ENCODE data around the gene MIOX. TPM values are rescaled to one million over a fixed set of nuclear protein-coding genes. Genes with fewer than 3 reads are reported as not detected.

MIOX gene
- total and polyA plus RNA-seq, 9 of the 15 experiments (the other 6 are each of a cell fraction or from before 2014, with no cell fraction given): 0.08 TPM; not detected in 8

DNA sequence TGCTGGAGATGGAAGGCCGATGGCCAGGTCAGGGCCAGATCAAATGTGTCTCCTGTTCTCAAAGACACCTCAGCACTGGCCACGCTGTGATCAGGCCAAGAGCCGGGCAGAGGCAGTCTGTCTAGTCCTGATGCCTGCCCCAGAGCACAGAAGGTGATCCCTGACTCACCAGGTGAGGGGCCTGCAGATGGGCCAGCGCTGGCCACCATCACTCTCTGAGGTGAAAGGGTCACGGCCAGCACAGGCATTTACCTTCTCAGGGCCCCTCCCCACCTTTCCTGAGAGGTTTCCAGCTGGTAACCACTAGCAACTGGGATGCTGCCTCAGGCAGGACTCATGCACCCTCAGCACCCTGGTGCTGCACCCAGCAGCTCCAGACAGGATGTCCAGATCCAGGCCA is 14.7 kb upstream of the MIOX start:
- 77% methylated on average over 2 of the region's 5 CpGs for WGBS (ENCODE audit: insufficient coverage, low coverage, missing lambda C conversion rate)
- BruUV-seq (replicated peaks): no TSS peak
- FAIRE-seq (no peak), ATAC-seq (no peak), DNase-seq (ENCODE audit: extremely low read depth in 1 of 4, low spot score in 3 of 4) (no peak)
- H3K9me1 ChIP-seq (ENCODE audit: control insufficient read depth, insufficient read depth, low read length): peaks cover 8% of the 10 kb centered on the region
- H3K9me3 ChIP-seq (replicated peaks; ENCODE audit: control insufficient read depth, insufficient read depth, low read depth, low read length): no peaks in the 10 kb centered on the region
- H3K4me1 ChIP-seq (replicated peaks in 1 of 2; ENCODE audit: control insufficient read depth in 2 of 2, insufficient read depth in 2 of 2, low read length in 2 of 2): peaks cover 29 to 53% of the 10 kb centered on the region in 2 experiments
- CTCF ChIA-PET (ENCODE audit: low intra/inter-chr PET ratio): no interaction called here
- no peak overlapping the region for H3K27ac ChIP-seq (ENCODE audit: extremely low read depth, low read depth, low read length)
- no peaks in the 10 kb centered on the region for H3K27me3 ChIP-seq (ENCODE audit: control insufficient read depth in 2 of 2, insufficient read depth in 2 of 2, low read length in 2 of 2)
- peaks cover 5% of the 10 kb centered on the region; the same call in 1 of the 3 replicates for H3K36me3 ChIP-seq (ENCODE audit: control insufficient read depth, insufficient read depth, low read length)
- H3K79me2 ChIP-seq (ENCODE audit: control insufficient read depth, insufficient read depth, low read length): peaks cover 57% of the 10 kb centered on the region
- peaks cover 37% of the 10 kb centered on the region for H4K20me1 ChIP-seq (replicated peaks; ENCODE audit: control insufficient read depth, insufficient read depth, low read length)
- intact Hi-C loops (cut with micrococcal nuclease) (no loop called here), in situ Hi-C loops (cut with MboI) (no loop called here)
- no peak for TF ChIP-seq TAF7 (tag; IDR thresholded peaks at IDR 0.05)
- TF ChIP-seq, protein P1, sequence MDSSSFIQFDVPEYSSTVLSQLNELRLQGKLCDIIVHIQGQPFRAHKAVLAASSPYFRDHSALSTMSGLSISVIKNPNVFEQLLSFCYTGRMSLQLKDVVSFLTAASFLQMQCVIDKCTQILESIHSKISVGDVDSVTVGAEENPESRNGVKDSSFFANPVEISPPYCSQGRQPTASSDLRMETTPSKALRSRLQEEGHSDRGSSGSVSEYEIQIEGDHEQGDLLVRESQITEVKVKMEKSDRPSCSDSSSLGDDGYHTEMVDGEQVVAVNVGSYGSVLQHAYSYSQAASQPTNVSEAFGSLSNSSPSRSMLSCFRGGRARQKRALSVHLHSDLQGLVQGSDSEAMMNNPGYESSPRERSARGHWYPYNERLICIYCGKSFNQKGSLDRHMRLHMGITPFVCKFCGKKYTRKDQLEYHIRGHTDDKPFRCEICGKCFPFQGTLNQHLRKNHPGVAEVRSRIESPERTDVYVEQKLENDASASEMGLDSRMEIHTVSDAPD (CRISPR knock-in tag; IDR thresholded peaks at IDR 0.05): no peak
- TF ChIP-seq ZNF445 (CRISPR knock-in tag; IDR thresholded peaks at IDR 0.05; ENCODE audit: low read depth): no peak
- no peak for TF ChIP-seq TEAD1 (CRISPR knock-in tag; IDR thresholded peaks at IDR 0.05)
- TF ChIP-seq, protein P2, sequence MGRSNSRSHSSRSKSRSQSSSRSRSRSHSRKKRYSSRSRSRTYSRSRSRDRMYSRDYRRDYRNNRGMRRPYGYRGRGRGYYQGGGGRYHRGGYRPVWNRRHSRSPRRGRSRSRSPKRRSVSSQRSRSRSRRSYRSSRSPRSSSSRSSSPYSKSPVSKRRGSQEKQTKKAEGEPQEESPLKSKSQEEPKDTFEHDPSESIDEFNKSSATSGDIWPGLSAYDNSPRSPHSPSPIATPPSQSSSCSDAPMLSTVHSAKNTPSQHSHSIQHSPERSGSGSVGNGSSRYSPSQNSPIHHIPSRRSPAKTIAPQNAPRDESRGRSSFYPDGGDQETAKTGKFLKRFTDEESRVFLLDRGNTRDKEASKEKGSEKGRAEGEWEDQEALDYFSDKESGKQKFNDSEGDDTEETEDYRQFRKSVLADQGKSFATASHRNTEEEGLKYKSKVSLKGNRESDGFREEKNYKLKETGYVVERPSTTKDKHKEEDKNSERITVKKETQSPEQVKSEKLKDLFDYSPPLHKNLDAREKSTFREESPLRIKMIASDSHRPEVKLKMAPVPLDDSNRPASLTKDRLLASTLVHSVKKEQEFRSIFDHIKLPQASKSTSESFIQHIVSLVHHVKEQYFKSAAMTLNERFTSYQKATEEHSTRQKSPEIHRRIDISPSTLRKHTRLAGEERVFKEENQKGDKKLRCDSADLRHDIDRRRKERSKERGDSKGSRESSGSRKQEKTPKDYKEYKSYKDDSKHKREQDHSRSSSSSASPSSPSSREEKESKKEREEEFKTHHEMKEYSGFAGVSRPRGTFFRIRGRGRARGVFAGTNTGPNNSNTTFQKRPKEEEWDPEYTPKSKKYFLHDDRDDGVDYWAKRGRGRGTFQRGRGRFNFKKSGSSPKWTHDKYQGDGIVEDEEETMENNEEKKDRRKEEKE (IDR thresholded peaks at IDR 0.05; ENCODE audit: borderline replicate concordance in 1 of 2, control insufficient read depth in 1 of 2, low read depth in 2 of 2, low read length in 1 of 2): no peak
- TF ChIP-seq ESRRB (CRISPR knock-in tag; IDR thresholded peaks at IDR 0.05; ENCODE audit: borderline replicate concordance): no peak
- TF ChIP-seq, protein P3, sequence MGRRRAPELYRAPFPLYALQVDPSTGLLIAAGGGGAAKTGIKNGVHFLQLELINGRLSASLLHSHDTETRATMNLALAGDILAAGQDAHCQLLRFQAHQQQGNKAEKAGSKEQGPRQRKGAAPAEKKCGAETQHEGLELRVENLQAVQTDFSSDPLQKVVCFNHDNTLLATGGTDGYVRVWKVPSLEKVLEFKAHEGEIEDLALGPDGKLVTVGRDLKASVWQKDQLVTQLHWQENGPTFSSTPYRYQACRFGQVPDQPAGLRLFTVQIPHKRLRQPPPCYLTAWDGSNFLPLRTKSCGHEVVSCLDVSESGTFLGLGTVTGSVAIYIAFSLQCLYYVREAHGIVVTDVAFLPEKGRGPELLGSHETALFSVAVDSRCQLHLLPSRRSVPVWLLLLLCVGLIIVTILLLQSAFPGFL (CRISPR knock-in tag; IDR thresholded peaks at IDR 0.05): no peak
- no peak for TF ChIP-seq KLF16 (IDR thresholded peaks at IDR 0.05)
- TF ChIP-seq ESRRA (IDR thresholded peaks at IDR 0.05; ENCODE audit: borderline replicate concordance, low read depth): no peak
- TF ChIP-seq FUS (optimal IDR thresholded peaks at IDR 0.05; ENCODE audit: low read depth, low read length): no peak
- no peak for TF ChIP-seq RAD21 (CRISPR knock-in tag; conservative IDR thresholded peaks at IDR 0.05 in 1 of 2, IDR thresholded peaks at IDR 0.05 in 1 of 2)
- no peak for TF ChIP-seq NFYB (IDR thresholded peaks at IDR 0.05; ENCODE audit: extremely low read depth, insufficient read length)
- TF ChIP-seq, protein P4, sequence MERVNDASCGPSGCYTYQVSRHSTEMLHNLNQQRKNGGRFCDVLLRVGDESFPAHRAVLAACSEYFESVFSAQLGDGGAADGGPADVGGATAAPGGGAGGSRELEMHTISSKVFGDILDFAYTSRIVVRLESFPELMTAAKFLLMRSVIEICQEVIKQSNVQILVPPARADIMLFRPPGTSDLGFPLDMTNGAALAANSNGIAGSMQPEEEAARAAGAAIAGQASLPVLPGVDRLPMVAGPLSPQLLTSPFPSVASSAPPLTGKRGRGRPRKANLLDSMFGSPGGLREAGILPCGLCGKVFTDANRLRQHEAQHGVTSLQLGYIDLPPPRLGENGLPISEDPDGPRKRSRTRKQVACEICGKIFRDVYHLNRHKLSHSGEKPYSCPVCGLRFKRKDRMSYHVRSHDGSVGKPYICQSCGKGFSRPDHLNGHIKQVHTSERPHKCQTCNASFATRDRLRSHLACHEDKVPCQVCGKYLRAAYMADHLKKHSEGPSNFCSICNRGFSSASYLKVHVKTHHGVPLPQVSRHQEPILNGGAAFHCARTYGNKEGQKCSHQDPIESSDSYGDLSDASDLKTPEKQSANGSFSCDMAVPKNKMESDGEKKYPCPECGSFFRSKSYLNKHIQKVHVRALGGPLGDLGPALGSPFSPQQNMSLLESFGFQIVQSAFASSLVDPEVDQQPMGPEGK (CRISPR knock-in tag; IDR thresholded peaks at IDR 0.05; ENCODE audit: borderline replicate concordance): no peak
- TF ChIP-seq SMAD2 (IDR thresholded peaks at IDR 0.05; ENCODE audit: low read depth, low read length): no peak
- no peak overlapping the region for H3K4me3 ChIP-seq
- H3K4me2 ChIP-seq (ENCODE audit: insufficient read depth, low read length): no peak overlapping the region
- POLR2A ChIA-PET: interaction anchor here (0.8 kb wide), 1 partner anchor 27 kb away, joined by 3 read pairs; no protein-coding TSS in a partner anchor
- H2AFZ ChIP-seq (ENCODE audit: low read depth, low read length): no peak overlapping the region
- H3K9ac ChIP-seq (ENCODE audit: insufficient read depth in 1 of 2, low read depth in 2 of 2, low read length in 2 of 2): peak overlapping the region in 1 of 2 experiments; percentile 10; a peak in 1 of 4 replicates
